Liver (tissue), 9 donors: ENCODE results near the gene CHRM4. TPM values are rescaled to one million over a fixed set of nuclear protein-coding genes. Genes with fewer than 3 reads are reported as not detected.

Experiments used
- DNase-seq: peaks from one replicate; pipeline ENCODE4 v3.0.0-alpha.2; 2017; ENCODE audit warnings: low spot score
- H3K27ac ChIP-seq, 2 donors: one replicate each; pipeline ENCODE4 v1.7.0; 2013; ENCODE audit warnings: inconsistent platforms in 2 of 2, low read length in 2 of 2, control low read depth in 1 of 2, low read depth in 1 of 2, mild to moderate bottlenecking in 1 of 2
- H3K27me3 ChIP-seq, 4 donors: one replicate each; pipeline versions ENCODE4 v1.6.1 to v1.7.0; 2013; ENCODE audit warnings: low read length in 3 of 4, inconsistent platforms in 1 of 4, mild to moderate bottlenecking in 1 of 4, moderate library complexity in 1 of 4; ENCODE audit not compliant: control insufficient read depth in 4 of 4, insufficient read depth in 4 of 4
- H3K36me3 ChIP-seq, 4 donors: one replicate each; pipeline versions ENCODE4 v1.6.1 to v1.7.0; 2013; ENCODE audit warnings: low read length in 3 of 4, mild to moderate bottlenecking in 3 of 4, low read depth in 1 of 4, moderate library complexity in 1 of 4; ENCODE audit not compliant: control insufficient read depth in 4 of 4, insufficient read depth in 3 of 4
- H3K4me1 ChIP-seq, 4 donors: one replicate each; pipeline versions ENCODE4 v1.6.1 to v1.7.0; 2013; ENCODE audit warnings: low read length in 3 of 4, mild to moderate bottlenecking in 3 of 4, moderate library complexity in 1 of 4; ENCODE audit not compliant: control insufficient read depth in 4 of 4, insufficient read depth in 4 of 4
- H3K4me3 ChIP-seq, 3 donors: one replicate each; pipeline versions ENCODE4 v1.6.1 to v1.7.0; 2013; ENCODE audit warnings: low read length in 3 of 3, control low read depth in 1 of 3, low read depth in 1 of 3, mild to moderate bottlenecking in 1 of 3
- H3K9ac ChIP-seq, 2 donors: one replicate each; pipeline ENCODE4 v1.7.0; 2013; ENCODE audit warnings: low read length in 2 of 2, mild to moderate bottlenecking in 2 of 2, moderate library complexity in 2 of 2, control low read depth in 1 of 2, low read depth in 1 of 2
- H3K9me3 ChIP-seq, 4 donors: one replicate each; pipeline versions ENCODE4 v1.6.1 to v1.7.0; 2013; ENCODE audit warnings: low read length in 3 of 4; ENCODE audit not compliant: control insufficient read depth in 4 of 4
- ATF3 ChIP-seq: IDR thresholded peaks from 2 replicates; pipeline ENCODE4 v1.6.1; 2016; ENCODE audit warnings: antibody characterized with exemption
- CTCF ChIP-seq: fragments of 150-350 bp; IDR thresholded peaks from 2 replicates; pipeline ENCODE4 v1.5.1; 2017; ENCODE audit warnings: improper control_type of control experiment, low read depth, low read length; ENCODE audit not compliant: missing input control
- HNF4A ChIP-seq, 2 donors: conservative IDR thresholded peaks; 2 replicates each; pipeline ENCODE4 v1.6.1; 2016; ENCODE audit warnings: antibody characterized with exemption in 2 of 2, mild to moderate bottlenecking in 2 of 2
- HNF4G ChIP-seq: IDR thresholded peaks from 2 replicates; pipeline ENCODE4 v1.6.1; 2016; ENCODE audit warnings: antibody characterized with exemption
- JUND ChIP-seq, 2 donors: IDR thresholded peaks; 2 replicates each; pipeline ENCODE4 v1.6.1; 2016; ENCODE audit warnings: antibody characterized with exemption in 2 of 2
- MAX ChIP-seq: IDR thresholded peaks from 2 replicates; pipeline ENCODE4 v1.6.1; 2016; ENCODE audit warnings: antibody characterized with exemption
- NR2F2 ChIP-seq: IDR thresholded peaks from 2 replicates; pipeline ENCODE4 v1.6.1; 2016; ENCODE audit warnings: antibody characterized with exemption
- RAD21 ChIP-seq, 2 donors: IDR thresholded peaks; 2 replicates each; pipeline ENCODE4 v1.6.1; 2016; ENCODE audit warnings: antibody characterized with exemption in 2 of 2, mild to moderate bottlenecking in 2 of 2
- REST ChIP-seq: IDR thresholded peaks from 2 replicates; pipeline ENCODE4 v1.6.1; 2016; ENCODE audit warnings: antibody characterized with exemption, mild to moderate bottlenecking
- RXRA ChIP-seq, 2 donors: IDR thresholded peaks; 2 replicates each; pipeline ENCODE4 v1.6.1; 2017 to 2018; ENCODE audit warnings: antibody characterized with exemption in 2 of 2, mild to moderate bottlenecking in 1 of 2
- SP1 ChIP-seq: IDR thresholded peaks from 2 replicates; pipeline ENCODE4 v1.6.1; 2018; ENCODE audit warnings: antibody characterized with exemption, mild to moderate bottlenecking
- TAF1 ChIP-seq: conservative IDR thresholded peaks from 2 replicates; pipeline ENCODE4 v1.6.1; 2016; ENCODE audit warnings: antibody characterized with exemption, mild to moderate bottlenecking
- YY1 ChIP-seq: IDR thresholded peaks from 2 replicates; pipeline ENCODE4 v1.6.1; 2016; ENCODE audit warnings: antibody characterized with exemption, mild to moderate bottlenecking
- ZBTB33 ChIP-seq: IDR thresholded peaks from 2 replicates; pipeline ENCODE4 v1.6.1; 2016; ENCODE audit warnings: antibody characterized with exemption
- WGBS: extraction: QIAGEN DNeasy Blood & Tissue Kit; methylation state at CpG from one replicate; pipeline ENCODE4 v1.1.7; 2013; 5-methylcytosine and 5-hydroxymethylcytosine counted together
- polyA plus RNA-seq, 2 donors: library from polyadenylated mRNA; stranded (reverse) in 1 of 2; unstranded in 1 of 2; fragments of 200-250 nt in 1 of 2; fragments of >200 nt in 1 of 2; fragmentation: Nextera tagmentation in 1 of 2; extraction: Ambion mirVana in 1 of 2; gene quantifications; one replicate each; pipeline versions ENCODE4 v1.2.1 to v1.2.3, GENCODE V29; 2013 to 2015
- total RNA-seq, 2 donors: library from RNA; depleted of rRNA; stranded (reverse); fragments of >200 nt; gene quantifications; one replicate each; pipeline ENCODE4 v1.2.3, GENCODE V29; 2014
- donor health status: healthy.
- donor health status: healthy.
- donor health status: healthy.
- donor health status: healthy.
- donor health status: healthy.

CHRM4 gene
- total and polyA plus RNA-seq, 4 donors = 0.08 to 0.09 TPM; not detected in 2

GRCh38 chr11:46361283-46362155, 30.1 kb downstream of the CHRM4 start:
- peak overlapping the region; percentile 56 to 60 for H3K9ac ChIP-seq
- peak overlapping the region in 1 of 3 donors; percentile 22 for H3K4me3 ChIP-seq
- peaks cover 0 to 19% (median 11%) of the 10 kb centered on the region in 4 donors for H3K4me1 ChIP-seq
- no peaks in the 10 kb centered on the region for H3K27me3 ChIP-seq
- TF ChIP-seq RXRA (IDR thresholded peaks at IDR 0.05) (no peak), SP1 (no peak), ZBTB33 (no peak), MAX (no peak), YY1 (no peak), JUND (IDR thresholded peaks at IDR 0.05) (no peak), ATF3 (no peak), REST (no peak), HNF4A (conservative IDR thresholded peaks at IDR 0.05) (no peak), TAF1 (no peak)
- no peak for DNase-seq
- 65% methylated on average over 26 of the region's 26 CpGs for WGBS
- H3K27ac ChIP-seq = peak overlapping the region; percentile 64 to 78
- H3K9me3 ChIP-seq = no peaks in the 10 kb centered on the region
- no peaks in the 10 kb centered on the region for H3K36me3 ChIP-seq

GRCh38 chr11:46360878-46361277, 30.7 kb downstream of the CHRM4 start:
- Histone ChIP-seq H3K9me3 (no peaks in the 10 kb centered on the region), H3K27me3 (no peaks in the 10 kb centered on the region), H3K36me3 (peaks cover 0 to 4% (median 0%) of the 10 kb centered on the region in 4 donors), H3K4me3 (no peak overlapping the region), H3K9ac (peak overlapping the region in 1 of 2 donors; percentile 60), H3K27ac (peak overlapping the region; percentile 64 to 78), H3K4me1 (peaks cover 0 to 19% (median 11%) of the 10 kb centered on the region in 4 donors)
- 70% methylated on average over 7 of the region's 7 CpGs for WGBS
- TF ChIP-seq HNF4A (conservative IDR thresholded peaks at IDR 0.05) = no peak
- TF ChIP-seq NR2F2 = no peak
- TF ChIP-seq REST = no peak
- no peak for TF ChIP-seq RAD21 (IDR thresholded peaks at IDR 0.05)
- TF ChIP-seq SP1 = no peak
- TF ChIP-seq TAF1 = no peak
- TF ChIP-seq MAX = no peak
- no peak for TF ChIP-seq HNF4G
- TF ChIP-seq CTCF = no peak
- DNase-seq = no peak
